ENCODE results near the gene PSD.

DNA sequence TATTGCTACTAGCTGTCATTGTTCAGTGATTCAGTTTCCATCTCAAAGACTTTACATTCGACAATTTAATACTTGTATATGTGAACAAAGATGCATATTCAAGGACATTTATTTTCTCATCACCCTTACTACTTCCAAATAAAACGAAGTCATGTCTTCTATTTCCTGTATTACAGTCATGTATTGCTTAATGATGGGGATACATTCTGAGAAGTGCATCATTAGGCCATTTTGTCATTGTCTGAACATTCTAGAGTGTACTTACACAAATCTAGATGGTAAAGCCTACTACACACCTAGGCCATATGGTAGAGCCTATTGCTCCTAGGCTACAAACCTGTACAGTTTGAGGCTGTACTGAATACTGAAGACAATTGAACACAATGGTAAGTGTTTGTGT, 26.3 kb upstream of the PSD start:
- no peak for TF ChIP-seq YY1 (IDR thresholded peaks at IDR 0.05; ENCODE audit: low read depth, low read length)
- TF ChIP-seq, protein P1, sequence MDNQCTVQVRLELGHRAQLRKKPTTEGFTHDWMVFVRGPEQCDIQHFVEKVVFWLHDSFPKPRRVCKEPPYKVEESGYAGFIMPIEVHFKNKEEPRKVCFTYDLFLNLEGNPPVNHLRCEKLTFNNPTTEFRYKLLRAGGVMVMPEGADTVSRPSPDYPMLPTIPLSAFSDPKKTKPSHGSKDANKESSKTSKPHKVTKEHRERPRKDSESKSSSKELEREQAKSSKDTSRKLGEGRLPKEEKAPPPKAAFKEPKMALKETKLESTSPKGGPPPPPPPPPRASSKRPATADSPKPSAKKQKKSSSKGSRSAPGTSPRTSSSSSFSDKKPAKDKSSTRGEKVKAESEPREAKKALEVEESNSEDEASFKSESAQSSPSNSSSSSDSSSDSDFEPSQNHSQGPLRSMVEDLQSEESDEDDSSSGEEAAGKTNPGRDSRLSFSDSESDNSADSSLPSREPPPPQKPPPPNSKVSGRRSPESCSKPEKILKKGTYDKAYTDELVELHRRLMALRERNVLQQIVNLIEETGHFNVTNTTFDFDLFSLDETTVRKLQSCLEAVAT (IDR thresholded peaks at IDR 0.05) = no peak
- TF ChIP-seq SMC3 (IDR thresholded peaks at IDR 0.05; ENCODE audit: borderline replicate concordance, low read length) = no peak
- no peak for TF ChIP-seq POLR2A (IDR thresholded peaks at IDR 0.05; ENCODE audit: low read depth, low read length)

Data from GM12878 (cell line).